ENCODE measurements around the gene MYBL2.

MYBL2 gene

DNA sequence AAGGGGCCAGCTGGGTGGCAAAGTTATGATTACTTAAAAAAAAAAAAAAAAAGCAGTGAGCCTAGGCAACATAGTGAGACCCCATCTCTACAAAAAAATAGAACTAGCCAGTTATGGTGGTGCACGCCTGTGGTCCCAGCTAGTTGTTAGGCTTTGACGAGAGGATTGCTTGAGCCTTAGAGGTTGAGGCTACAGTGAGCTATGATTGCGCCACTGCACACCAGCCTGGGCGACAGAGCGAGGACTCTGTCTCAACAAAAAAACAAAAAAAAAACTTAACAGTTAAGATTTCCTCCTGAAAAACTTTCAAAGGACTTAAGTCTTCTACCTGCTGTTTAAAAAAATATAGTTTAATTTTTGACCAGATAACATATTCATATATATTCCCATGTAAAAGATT, 57.5 kb downstream of the MYBL2 start:
- no peak for DNase-seq

GRCh38 chr20:43725666-43726065, 58.8 kb downstream of the MYBL2 start:
- no peak for DNase-seq

DNA sequence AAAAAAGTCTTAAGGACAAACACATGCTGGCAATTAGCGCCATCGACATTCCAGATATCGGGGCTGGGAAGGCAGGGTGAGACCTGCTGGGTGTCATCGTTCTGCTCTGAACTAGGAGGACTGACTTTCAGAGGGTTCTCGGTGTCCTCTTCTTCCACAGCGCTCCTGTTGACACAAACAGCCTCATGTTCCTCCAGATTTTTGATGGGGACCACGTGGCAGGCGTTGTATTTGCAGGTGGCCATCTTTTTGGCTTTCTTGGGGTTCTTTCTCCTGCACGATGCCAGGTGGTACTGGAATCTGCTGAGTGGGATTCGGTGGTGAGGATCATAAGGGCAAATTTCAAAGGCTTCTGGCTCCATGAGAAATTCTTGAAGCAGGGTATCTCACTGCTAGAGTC, 59.4 kb downstream of the MYBL2 start:
- DNase-seq: no peak

DNA sequence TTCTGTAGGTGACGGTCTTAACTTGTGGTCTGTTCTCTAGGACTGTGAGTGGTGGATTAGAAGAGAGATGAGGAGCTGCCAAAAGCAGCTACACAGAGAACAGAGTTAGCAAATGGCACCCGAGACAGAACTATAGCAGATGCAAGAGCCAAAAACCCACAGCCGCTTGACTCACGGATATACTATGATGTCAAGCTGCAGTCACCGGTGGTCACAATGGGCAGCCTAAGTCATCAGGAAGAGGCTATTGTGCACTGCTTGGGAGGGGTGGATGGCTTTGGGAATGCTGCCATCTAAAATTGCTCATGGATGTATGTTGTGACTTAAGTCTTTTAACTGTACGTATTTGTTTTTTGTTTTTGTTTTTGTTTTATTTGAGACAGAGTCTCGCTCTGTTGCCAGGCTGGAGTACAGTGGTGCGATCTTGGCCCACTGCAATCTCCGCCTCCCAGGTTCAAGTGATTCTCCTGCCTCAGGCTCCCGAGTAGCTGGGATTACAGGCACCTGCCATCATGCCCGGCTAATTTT, 60.0 kb downstream of the MYBL2 start, which contains the start of gene GTSF1L:
GTSF1L (minus strand) TSS at position 192 of the 528 bp plus-strand sequence. CDS start 308 bp downstream, outside the sequence.
- DNase-seq: no peak

DNA sequence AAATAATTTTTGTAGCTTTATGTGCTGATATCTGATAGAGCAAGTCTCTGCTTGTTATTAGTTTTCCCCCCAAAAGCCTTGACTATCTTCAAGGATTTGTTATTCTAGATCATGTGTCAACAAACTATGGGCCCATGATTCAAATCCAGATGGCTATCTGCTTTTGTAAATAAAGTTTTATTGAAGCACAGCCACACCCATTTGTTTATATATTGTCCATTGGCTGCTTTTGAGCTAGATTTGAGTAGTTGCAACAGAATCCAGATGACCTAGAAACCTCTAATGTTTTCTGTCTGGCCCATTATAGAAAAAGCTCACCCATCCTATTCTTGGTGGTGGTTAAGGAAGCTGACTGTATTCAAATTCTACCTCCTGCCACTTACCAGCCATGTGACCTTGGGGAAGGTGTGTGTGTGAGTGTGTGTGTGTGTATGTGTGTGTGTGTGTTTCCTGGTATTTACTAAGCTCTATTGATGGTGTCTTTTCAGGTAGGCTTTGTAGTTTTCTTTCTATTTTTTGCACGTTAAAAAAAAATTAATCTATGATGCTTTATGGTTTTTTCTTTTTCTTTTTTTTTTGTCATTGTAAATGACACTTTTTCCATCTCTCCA, 61.2 kb downstream of the MYBL2 start:
- DNase-seq: no peak

DNA sequence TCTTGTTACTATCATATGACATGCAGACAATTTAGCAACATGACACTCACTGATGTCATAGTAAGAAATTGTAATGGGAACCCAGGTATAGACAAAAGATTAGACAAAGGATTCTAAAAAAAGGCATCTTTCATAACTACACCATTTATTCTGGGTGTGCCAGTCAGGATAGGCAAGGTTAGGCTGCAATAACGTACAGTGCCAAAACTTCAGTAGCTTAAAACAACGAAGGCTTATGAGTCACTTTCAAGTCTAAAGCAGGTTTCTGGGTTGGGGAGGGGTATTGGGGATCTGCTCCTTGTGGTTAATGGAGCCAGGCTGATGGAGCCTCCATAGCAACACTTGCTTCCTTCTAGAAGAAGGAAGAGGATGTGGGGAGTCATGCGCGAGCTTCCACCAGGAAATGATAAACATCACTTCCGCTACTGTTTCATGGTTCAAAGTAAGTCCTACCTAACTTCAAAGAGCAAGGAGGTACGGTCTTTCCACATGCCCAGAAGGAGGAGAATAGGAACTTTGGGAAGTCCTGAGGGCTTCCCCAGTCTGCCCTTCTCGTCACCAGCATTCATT, 61.9 kb downstream of the MYBL2 start:
- no peak for DNase-seq

DNA sequence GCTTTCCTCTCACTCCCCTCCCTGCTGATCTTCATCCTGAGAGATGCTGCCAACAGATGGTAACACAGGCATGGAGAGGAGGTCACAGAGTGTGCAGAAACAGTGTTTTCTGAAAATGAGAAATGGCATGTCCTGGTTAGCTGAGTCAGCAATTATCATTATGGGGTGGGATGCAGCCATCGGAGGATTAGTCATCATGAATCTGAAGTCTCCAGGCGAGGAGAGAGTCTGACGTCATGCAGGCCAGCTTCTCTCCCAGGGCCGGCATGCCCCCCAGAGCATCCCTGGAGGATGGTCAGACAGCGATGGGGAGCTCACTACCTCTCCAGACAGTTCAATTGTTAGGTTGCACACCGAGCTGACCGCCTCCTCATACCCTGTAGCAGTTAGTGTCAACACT, 64.6 kb downstream of the MYBL2 start:
- no peak for DNase-seq

- DNase-seq: no peak
Measured at GRCh38 chr20:43731927-43732326, 65.0 kb downstream of the MYBL2 start.

GRCh38 chr20:43736588-43737158, 69.8 kb downstream of the MYBL2 start:
- peak; percentile 34 to 37 for DNase-seq

DNA sequence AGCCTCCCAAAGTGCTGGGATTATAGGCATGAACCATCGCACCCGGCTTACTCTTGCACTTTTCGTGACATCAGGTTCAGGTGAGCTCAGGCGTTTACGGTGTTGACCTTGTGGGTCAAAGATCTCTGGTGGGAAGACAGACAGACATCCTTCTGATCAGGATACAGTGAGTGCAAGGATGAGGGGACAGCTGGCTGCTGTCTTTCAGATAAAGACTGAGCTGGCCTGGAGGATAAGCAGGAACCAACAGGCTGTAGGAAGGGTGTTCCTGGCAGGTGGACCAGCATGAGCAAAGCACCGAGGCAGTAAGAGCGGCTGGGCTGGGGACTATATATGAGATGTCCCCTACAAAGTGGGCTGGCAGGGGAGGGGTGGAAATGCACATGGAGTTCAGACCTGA, 71.0 kb downstream of the MYBL2 start:
- no peak for DNase-seq

DNA sequence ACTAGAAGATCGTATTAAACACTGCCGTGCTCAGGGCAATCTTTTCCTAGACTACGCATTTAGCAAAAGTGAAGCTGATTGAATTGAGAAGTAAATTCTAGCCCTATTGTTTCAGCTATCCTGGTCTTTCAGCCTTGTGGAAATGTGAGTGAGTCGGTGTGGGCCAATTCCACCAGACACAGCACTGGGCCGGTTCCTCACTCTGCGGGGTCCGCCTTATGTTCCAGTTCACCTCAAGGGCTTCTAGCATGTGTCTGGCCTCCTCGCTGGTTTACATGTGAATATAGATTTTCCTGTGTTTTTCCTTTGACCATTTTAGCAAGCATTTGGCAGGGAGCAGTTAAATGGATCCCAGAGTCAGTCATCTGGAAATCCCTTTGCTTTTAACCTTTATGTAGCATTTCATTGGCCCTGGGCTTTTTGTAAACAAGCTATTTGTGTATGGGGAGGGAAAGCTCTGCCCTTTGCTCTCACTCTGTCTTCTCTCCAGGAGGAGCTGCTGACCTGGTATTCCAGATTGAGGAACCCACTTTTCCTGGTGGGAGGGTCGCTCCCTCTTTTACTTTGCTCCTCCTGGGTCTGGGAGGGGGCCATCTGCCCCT, 72.3 kb downstream of the MYBL2 start:
- DNase-seq: no peak

DNA sequence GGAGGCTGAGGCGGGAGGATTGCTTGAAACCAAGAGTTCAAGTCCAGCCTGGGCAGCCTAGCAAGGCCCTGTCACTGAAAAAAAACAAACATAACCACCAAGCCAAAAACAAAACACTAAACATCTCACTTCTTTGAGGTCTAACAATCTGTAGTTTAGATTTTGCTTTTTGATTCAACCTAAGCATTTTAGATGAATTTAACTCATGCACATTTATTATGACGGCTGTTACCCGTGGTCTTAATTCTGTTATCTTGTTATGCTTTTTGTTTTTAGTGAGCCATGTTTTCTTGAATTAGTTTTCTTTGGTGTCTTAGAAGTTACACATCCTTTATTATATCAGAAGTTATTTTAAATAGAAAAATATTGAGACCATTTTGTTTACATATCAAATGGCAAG, 73.7 kb downstream of the MYBL2 start:
- DNase-seq: no peak

DNA sequence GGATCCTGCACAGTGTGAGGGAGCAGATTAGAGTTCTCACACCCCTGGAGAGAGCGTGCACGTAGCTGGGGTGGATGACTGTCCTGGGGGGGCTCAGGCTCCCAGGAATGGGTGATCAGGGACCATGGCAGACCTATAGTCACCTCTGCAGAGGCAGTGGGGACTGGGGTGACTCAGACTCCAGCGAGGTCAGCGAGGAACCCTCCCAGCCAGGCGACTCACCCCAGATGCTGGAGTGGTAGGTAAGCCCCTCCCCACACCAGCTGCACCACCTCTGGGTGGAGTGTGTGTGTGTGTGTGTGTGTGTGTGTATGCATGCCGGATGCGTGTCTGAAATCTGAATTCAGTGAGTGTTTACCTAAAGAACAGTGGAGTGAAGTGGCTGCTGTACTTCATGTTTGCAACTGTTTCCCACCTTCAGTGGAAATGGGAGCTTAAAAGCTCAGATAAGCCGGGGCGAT, 77.3 kb downstream of the MYBL2 start:
- no peak for DNase-seq

DNA sequence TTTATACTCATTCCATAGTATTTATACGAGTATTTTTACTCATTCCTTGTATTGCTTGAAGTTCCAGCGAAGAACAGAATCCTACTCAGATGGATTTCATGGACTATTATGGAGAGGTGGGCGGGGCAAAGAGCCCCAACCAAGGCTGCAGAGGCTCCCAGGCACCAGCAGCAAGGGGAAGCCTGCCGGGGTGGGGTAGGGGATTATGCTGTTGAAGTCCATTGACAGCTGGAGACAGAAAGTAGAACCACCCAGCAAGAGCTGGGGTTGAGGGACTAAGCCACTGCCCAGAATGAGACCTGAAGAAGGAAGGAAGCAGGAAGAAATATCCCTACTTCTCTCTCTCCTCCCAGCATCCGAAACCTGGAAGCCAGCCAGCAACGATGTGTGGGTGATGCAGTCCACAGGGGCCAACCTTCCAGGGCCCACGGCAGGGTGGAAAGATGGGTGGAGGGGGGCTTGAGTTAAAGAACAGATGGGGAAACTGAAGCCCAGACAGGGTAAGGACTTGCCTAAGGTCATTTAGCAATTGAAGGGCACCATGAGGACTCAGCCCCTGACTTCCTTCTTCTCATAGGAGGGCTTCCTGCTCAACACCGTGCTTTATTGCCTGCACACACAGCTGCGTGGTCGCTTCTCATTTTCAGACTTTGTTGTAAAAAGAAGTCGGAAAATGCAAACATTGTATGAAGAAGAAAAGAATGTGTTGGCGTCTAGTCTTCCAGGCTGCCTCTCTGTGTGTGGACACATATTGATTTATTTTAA, 78.2 kb downstream of the MYBL2 start:
- DNase-seq: no peak

GRCh38 chr20:43746344-43747137, 79.6 kb downstream of the MYBL2 start:
- DNase-seq: no peak

GRCh38 chr20:43748274-43748673, 81.4 kb downstream of the MYBL2 start:
- no peak for DNase-seq

DNA sequence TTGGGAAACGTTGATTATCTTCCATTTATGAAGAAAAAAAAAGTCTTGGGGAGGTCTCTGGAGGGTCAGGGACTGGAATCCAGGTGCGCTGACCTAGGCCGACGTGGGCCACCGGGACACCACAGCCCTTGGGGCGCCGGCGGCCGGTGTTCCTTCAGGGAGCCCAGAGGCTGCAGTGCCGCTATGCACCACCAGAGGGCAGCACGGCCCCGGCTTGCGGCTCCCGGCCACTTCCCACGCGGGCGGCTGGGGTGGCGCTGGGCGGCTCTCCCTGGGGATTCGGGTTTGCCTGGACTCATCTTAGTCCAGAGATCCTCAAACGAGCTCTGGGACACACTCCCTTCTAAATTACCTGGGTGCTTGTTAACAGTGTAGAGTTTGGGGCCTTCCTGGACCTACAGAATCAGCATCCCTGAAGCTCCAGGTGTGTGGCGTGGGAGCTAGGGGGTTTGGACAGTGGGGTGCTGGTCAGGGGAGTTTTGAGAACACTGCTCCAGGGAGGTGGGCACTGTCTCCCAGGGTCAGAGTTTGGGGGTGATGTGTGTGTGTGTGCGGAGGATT, 82.9 kb downstream of the MYBL2 start:
- peak; percentile 92 to 94 for DNase-seq

DNA sequence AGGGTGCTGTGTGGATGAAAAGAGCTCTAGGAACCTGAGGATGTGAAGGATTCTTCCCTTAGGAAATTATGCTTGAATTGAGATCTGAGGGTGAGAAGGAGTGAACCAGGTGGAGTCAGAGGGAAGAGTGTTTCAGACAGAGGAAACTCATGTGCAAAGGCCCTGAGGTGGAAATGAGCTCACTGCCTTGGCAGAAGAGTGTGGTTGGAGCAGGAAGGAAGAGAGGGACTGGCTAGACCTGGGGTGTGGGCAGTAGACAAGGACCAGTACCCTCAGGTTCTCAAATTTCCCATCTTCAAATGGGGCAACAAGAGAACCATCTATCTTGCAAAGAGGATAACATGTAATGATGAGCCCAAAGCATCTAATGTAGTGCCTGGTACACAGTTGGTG, 83.9 kb downstream of the MYBL2 start:
- peak in 1 of 2 donors; percentile 20 for DNase-seq

- DNase-seq: peak; percentile 57 to 62
Measured at GRCh38 chr20:43751167-43752050, 84.5 kb downstream of the MYBL2 start.

GRCh38 chr20:43752051-43752360, 85.1 kb downstream of the MYBL2 start:
- DNase-seq: no peak
